ENCODE measurements around the gene PTTG1IP2.

DNA sequence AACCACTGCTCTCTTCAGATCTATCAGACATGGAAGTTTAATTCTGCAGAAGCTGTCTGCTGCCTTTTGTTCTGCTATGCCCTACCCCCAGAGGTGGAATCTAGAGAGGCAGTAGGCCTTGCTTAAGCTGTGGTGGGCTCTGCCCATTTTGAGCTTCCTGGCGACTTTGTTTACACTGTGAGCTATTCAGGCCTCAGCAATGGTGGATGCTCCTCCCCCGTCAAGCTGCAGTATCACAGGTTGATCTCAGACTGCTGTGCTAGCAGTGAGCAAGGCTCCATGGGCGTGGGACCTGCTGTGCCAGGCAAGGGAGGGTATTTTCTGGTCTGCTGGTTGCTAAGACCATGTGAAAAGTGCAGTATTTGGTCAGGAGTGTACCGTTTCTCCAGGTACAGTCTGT lies 81.6 kb downstream of the PTTG1IP2 start:
- TF ChIP-seq NCOA2 (IDR thresholded peaks at IDR 0.05; ENCODE audit: partially characterized antibody in 2 of 2) (no peak), MYNN (IDR thresholded peaks at IDR 0.05) (no peak), MYNN (CRISPR knock-in tag; IDR thresholded peaks at IDR 0.05) (no peak), SP1 (CRISPR knock-in tag; IDR thresholded peaks at IDR 0.05) (no peak), RBFOX2 (IDR thresholded peaks at IDR 0.05; ENCODE audit: low read depth, low read length) (no peak), EHMT2 (IDR thresholded peaks at IDR 0.05) (no peak)
- TF ChIP-seq, protein P1, sequence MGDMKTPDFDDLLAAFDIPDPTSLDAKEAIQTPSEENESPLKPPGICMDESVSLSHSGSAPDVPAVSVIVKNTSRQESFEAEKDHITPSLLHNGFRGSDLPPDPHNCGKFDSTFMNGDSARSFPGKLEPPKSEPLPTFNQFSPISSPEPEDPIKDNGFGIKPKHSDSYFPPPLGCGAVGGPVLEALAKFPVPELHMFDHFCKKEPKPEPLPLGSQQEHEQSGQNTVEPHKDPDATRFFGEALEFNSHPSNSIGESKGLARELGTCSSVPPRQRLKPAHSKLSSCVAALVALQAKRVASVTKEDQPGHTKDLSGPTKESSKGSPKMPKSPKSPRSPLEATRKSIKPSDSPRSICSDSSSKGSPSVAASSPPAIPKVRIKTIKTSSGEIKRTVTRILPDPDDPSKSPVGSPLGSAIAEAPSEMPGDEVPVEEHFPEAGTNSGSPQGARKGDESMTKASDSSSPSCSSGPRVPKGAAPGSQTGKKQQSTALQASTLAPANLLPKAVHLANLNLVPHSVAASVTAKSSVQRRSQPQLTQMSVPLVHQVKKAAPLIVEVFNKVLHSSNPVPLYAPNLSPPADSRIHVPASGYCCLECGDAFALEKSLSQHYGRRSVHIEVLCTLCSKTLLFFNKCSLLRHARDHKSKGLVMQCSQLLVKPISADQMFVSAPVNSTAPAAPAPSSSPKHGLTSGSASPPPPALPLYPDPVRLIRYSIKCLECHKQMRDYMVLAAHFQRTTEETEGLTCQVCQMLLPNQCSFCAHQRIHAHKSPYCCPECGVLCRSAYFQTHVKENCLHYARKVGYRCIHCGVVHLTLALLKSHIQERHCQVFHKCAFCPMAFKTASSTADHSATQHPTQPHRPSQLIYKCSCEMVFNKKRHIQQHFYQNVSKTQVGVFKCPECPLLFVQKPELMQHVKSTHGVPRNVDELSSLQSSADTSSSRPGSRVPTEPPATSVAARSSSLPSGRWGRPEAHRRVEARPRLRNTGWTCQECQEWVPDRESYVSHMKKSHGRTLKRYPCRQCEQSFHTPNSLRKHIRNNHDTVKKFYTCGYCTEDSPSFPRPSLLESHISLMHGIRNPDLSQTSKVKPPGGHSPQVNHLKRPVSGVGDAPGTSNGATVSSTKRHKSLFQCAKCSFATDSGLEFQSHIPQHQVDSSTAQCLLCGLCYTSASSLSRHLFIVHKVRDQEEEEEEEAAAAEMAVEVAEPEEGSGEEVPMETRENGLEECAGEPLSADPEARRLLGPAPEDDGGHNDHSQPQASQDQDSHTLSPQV (IDR thresholded peaks at IDR 0.05): no peak
- TF ChIP-seq, protein P2, sequence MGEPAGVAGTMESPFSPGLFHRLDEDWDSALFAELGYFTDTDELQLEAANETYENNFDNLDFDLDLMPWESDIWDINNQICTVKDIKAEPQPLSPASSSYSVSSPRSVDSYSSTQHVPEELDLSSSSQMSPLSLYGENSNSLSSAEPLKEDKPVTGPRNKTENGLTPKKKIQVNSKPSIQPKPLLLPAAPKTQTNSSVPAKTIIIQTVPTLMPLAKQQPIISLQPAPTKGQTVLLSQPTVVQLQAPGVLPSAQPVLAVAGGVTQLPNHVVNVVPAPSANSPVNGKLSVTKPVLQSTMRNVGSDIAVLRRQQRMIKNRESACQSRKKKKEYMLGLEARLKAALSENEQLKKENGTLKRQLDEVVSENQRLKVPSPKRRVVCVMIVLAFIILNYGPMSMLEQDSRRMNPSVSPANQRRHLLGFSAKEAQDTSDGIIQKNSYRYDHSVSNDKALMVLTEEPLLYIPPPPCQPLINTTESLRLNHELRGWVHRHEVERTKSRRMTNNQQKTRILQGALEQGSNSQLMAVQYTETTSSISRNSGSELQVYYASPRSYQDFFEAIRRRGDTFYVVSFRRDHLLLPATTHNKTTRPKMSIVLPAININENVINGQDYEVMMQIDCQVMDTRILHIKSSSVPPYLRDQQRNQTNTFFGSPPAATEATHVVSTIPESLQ (CRISPR knock-in tag; IDR thresholded peaks at IDR 0.05): no peak
- TF ChIP-seq, protein P3, sequence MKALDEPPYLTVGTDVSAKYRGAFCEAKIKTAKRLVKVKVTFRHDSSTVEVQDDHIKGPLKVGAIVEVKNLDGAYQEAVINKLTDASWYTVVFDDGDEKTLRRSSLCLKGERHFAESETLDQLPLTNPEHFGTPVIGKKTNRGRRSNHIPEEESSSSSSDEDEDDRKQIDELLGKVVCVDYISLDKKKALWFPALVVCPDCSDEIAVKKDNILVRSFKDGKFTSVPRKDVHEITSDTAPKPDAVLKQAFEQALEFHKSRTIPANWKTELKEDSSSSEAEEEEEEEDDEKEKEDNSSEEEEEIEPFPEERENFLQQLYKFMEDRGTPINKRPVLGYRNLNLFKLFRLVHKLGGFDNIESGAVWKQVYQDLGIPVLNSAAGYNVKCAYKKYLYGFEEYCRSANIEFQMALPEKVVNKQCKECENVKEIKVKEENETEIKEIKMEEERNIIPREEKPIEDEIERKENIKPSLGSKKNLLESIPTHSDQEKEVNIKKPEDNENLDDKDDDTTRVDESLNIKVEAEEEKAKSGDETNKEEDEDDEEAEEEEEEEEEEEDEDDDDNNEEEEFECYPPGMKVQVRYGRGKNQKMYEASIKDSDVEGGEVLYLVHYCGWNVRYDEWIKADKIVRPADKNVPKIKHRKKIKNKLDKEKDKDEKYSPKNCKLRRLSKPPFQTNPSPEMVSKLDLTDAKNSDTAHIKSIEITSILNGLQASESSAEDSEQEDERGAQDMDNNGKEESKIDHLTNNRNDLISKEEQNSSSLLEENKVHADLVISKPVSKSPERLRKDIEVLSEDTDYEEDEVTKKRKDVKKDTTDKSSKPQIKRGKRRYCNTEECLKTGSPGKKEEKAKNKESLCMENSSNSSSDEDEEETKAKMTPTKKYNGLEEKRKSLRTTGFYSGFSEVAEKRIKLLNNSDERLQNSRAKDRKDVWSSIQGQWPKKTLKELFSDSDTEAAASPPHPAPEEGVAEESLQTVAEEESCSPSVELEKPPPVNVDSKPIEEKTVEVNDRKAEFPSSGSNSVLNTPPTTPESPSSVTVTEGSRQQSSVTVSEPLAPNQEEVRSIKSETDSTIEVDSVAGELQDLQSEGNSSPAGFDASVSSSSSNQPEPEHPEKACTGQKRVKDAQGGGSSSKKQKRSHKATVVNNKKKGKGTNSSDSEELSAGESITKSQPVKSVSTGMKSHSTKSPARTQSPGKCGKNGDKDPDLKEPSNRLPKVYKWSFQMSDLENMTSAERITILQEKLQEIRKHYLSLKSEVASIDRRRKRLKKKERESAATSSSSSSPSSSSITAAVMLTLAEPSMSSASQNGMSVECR (CRISPR knock-in tag; IDR thresholded peaks at IDR 0.05): no peak
- TF ChIP-seq, protein P4, sequence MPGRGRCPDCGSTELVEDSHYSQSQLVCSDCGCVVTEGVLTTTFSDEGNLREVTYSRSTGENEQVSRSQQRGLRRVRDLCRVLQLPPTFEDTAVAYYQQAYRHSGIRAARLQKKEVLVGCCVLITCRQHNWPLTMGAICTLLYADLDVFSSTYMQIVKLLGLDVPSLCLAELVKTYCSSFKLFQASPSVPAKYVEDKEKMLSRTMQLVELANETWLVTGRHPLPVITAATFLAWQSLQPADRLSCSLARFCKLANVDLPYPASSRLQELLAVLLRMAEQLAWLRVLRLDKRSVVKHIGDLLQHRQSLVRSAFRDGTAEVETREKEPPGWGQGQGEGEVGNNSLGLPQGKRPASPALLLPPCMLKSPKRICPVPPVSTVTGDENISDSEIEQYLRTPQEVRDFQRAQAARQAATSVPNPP (IDR thresholded peaks at IDR 0.05; ENCODE audit: borderline replicate concordance, insufficient read depth, insufficient read length): no peak
